ENCODE data around the gene TP53AIP1.
"Not testable (repeated sequence)": the region's sequence is repeated elsewhere in the genome, so short reads cannot be mapped to it uniquely, and the experiment has no call there.

The TP53AIP1 gene

GRCh38 chr11:128926437-128927107 lies 16.1 kb downstream of the TP53AIP1 start:
- no peak for DNase-seq (ENCODE audit: low read depth in 2 of 3, low spot score in 2 of 3)

GRCh38 chr11:128926000-128926399 lies 16.7 kb downstream of the TP53AIP1 start:
- DNase-seq (ENCODE audit: low read depth in 2 of 3, low spot score in 2 of 3), result no peak

GRCh38 chr11:128925250-128925600 lies 17.4 kb downstream of the TP53AIP1 start:
- DNase-seq (ENCODE audit: low read depth in 2 of 3, low spot score in 2 of 3), result no peak

- DNase-seq (ENCODE audit: low read depth in 2 of 3, low spot score in 2 of 3), result no peak
Measured at GRCh38 chr11:128924510-128925249, 18.0 kb downstream of the TP53AIP1 start.

GRCh38 chr11:128924104-128924503 lies 18.6 kb downstream of the TP53AIP1 start:
- no peak for DNase-seq (ENCODE audit: low read depth in 2 of 3, low spot score in 2 of 3)

GRCh38 chr11:128921793-128922192 lies 20.9 kb downstream of the TP53AIP1 start:
- no peak for DNase-seq (ENCODE audit: low read depth in 2 of 3, low spot score in 2 of 3)

- DNase-seq (ENCODE audit: low read depth in 2 of 3, low spot score in 2 of 3), result no peak
Measured at GRCh38 chr11:128920666-128921065, 22.0 kb downstream of the TP53AIP1 start.

- not testable (repeated sequence) for DNase-seq (ENCODE audit: low read depth in 2 of 3, low spot score in 2 of 3)
Measured at GRCh38 chr11:128919635-128920034, 23.0 kb downstream of the TP53AIP1 start.

- no peak for DNase-seq (ENCODE audit: low read depth in 2 of 3, low spot score in 2 of 3)
Measured at GRCh38 chr11:128919216-128919615, 23.5 kb downstream of the TP53AIP1 start.

GRCh38 chr11:128917144-128917724 lies 25.4 kb downstream of the TP53AIP1 start:
- DNase-seq (ENCODE audit: low read depth in 2 of 3, low spot score in 2 of 3), result no peak

- DNase-seq (ENCODE audit: low read depth in 2 of 3, low spot score in 2 of 3), result no peak
Measured at GRCh38 chr11:128916681-128917080, 26.0 kb downstream of the TP53AIP1 start.

- no peak for DNase-seq (ENCODE audit: low read depth in 2 of 3, low spot score in 2 of 3)
Measured at GRCh38 chr11:128916037-128916572, 26.6 kb downstream of the TP53AIP1 start.

GRCh38 chr11:128915149-128915521 lies 27.5 kb downstream of the TP53AIP1 start:
- no peak for DNase-seq (ENCODE audit: low read depth in 2 of 3, low spot score in 2 of 3)

GRCh38 chr11:128914216-128915148 lies 28.2 kb downstream of the TP53AIP1 start:
- no peak for DNase-seq (ENCODE audit: low read depth in 2 of 3, low spot score in 2 of 3)

- no peak for DNase-seq (ENCODE audit: low read depth in 2 of 3, low spot score in 2 of 3)
Measured at GRCh38 chr11:128913806-128914205, 28.9 kb downstream of the TP53AIP1 start.

- no peak for DNase-seq (ENCODE audit: low read depth in 2 of 3, low spot score in 2 of 3)
Measured at GRCh38 chr11:128911701-128912100, 31.0 kb downstream of the TP53AIP1 start.

- no peak for DNase-seq (ENCODE audit: low read depth in 2 of 3, low spot score in 2 of 3)
Measured at GRCh38 chr11:128911239-128911638, 31.4 kb downstream of the TP53AIP1 start.

GRCh38 chr11:128910576-128910975 lies 32.1 kb downstream of the TP53AIP1 start:
- no peak for DNase-seq (ENCODE audit: low read depth in 2 of 3, low spot score in 2 of 3)

GRCh38 chr11:128909438-128910125 lies 33.1 kb downstream of the TP53AIP1 start:
- no peak for DNase-seq (ENCODE audit: low read depth in 2 of 3, low spot score in 2 of 3)
